LHCN-M2 (cell line): ENCODE data around the gene OR1N2. TPM values are rescaled to one million over a fixed set of nuclear protein-coding genes. Genes with fewer than 3 reads are reported as not detected.

ENCODE experiments used
- total RNA-seq: library from RNA; depleted of rRNA; stranded (reverse); fragments of >200 nt; gene quantifications from 2 replicates; pipeline ENCODE4 v1.2.3, GENCODE V29; 2014; rRNA removed

OR1N2 gene
- total RNA-seq, 1 experiment from 2014 or later = not detected

Other genes starting within 250 kb of the OR1N2 start
- 1.7 TPM in 2 replicates for gene PTGS1, start 182.1 kb upstream of the OR1N2 start, total RNA-seq
- gene OR1J1, start 75.2 kb upstream of the OR1N2 start, total RNA-seq = not detected in 2 replicates
- not detected in 2 replicates for gene OR1J2, start 42.3 kb upstream of the OR1N2 start, total RNA-seq
- gene OR1J4, start 34.0 kb upstream of the OR1N2 start, total RNA-seq = not detected in 2 replicates
- gene OR1N1, start 25.8 kb upstream of the OR1N2 start, total RNA-seq = not detected in 2 replicates
- not detected in 2 replicates for gene OR1L8, start 30.3 kb downstream of the OR1N2 start, total RNA-seq
- gene OR1Q1, start 61.6 kb downstream of the OR1N2 start, total RNA-seq = not detected in 2 replicates
- gene OR1B1, start 104.5 kb downstream of the OR1N2 start, total RNA-seq = not detected in 2 replicates
- not detected in 2 replicates for gene OR1L1, start 108.6 kb downstream of the OR1N2 start, total RNA-seq
- gene OR1L3, start 122.0 kb downstream of the OR1N2 start, total RNA-seq = not detected in 2 replicates
- not detected in 2 replicates for gene OR1L4, start 170.9 kb downstream of the OR1N2 start, total RNA-seq
- not detected in 2 replicates for gene OR1L6, start 189.2 kb downstream of the OR1N2 start, total RNA-seq
- not detected in 2 replicates for gene OR5C1, start 235.8 kb downstream of the OR1N2 start, total RNA-seq
- gene OR1K1, start 247.0 kb downstream of the OR1N2 start, total RNA-seq = not detected in 2 replicates